HG03135 (cell line): ENCODE results near the gene OXGR1.

Source experiments
- ATAC-seq: cut with Tn5 transposase; IDR thresholded peaks from one replicate; pipeline ENCODE4 v1.9.1; 2021; ENCODE audit warnings: mild to moderate bottlenecking, moderate library complexity; ENCODE audit not compliant: unreplicated experiment

The OXGR1 gene

GRCh38 chr13:96966415-96967102 lies 27.7 kb downstream of the OXGR1 start:
- no peak for ATAC-seq

GRCh38 chr13:96963786-96964475 lies 30.3 kb downstream of the OXGR1 start:
- no peak for ATAC-seq

GRCh38 chr13:96960379-96960778 lies 33.9 kb downstream of the OXGR1 start:
- ATAC-seq = no peak

GRCh38 chr13:96958286-96958891 lies 35.9 kb downstream of the OXGR1 start:
- ATAC-seq = no peak

- no peak for ATAC-seq
Measured at GRCh38 chr13:96952595-96952994, 41.7 kb downstream of the OXGR1 start.

GRCh38 chr13:96948127-96948526 lies 46.1 kb downstream of the OXGR1 start:
- no peak for ATAC-seq

GRCh38 chr13:96947343-96947910 lies 46.8 kb downstream of the OXGR1 start:
- ATAC-seq = no peak

- no peak for ATAC-seq
Measured at GRCh38 chr13:96946709-96947311, 47.5 kb downstream of the OXGR1 start.

GRCh38 chr13:96940961-96941360 lies 53.3 kb downstream of the OXGR1 start:
- ATAC-seq = no peak

GRCh38 chr13:96935901-96936300 lies 58.4 kb downstream of the OXGR1 start:
- ATAC-seq = no peak
